Progenitor cell of endocrine pancreas (in vitro differentiated cells): ENCODE results near the gene ESYT2. TPM values are rescaled to one million over a fixed set of nuclear protein-coding genes. Genes with fewer than 3 reads are reported as not detected.

Source experiments
- DNase-seq: peaks from one replicate; pipeline ENCODE4 v3.0.0; 2021; ENCODE audit warnings: low spot score; ENCODE audit not compliant: unreplicated experiment
- H3K27ac Mint-ChIP-seq: 2 replicates; pipeline ENCODE4 v1.8.0; 2021; ENCODE audit warnings: mild to moderate bottlenecking, moderate library complexity, mixed read lengths
- H3K27me3 Mint-ChIP-seq: 2 replicates; pipeline ENCODE4 v1.8.0; 2021; ENCODE audit warnings: mixed read lengths
- H3K36me3 Mint-ChIP-seq: 2 replicates; pipeline ENCODE4 v1.8.0; 2022; ENCODE audit warnings: mixed read lengths; ENCODE audit not compliant: insufficient read depth
- H3K4me1 Mint-ChIP-seq: 2 replicates; pipeline ENCODE4 v1.8.0; 2021; ENCODE audit warnings: low read depth, mixed read lengths
- H3K4me3 Mint-ChIP-seq: 2 replicates; pipeline ENCODE4 v1.8.0; 2021; ENCODE audit warnings: low read depth, mild to moderate bottlenecking, moderate library complexity, mixed read lengths
- H3K9me3 Mint-ChIP-seq: 2 replicates; pipeline ENCODE4 v1.8.0; 2021; ENCODE audit warnings: low read depth, mixed read lengths
- CTCF ChIP-seq: fragments of 200-600 bp; sonication (generic); IDR thresholded peaks from one replicate; pipeline ENCODE4 v1.5.0; 2021; ENCODE audit warnings: antibody characterized with exemption, mild to moderate bottlenecking; ENCODE audit not compliant: unreplicated experiment
- total RNA-seq: library from RNA; stranded (reverse); gene quantifications from 2 replicates; pipeline ENCODE4 v1.2.1, GENCODE V29; 2021

The ESYT2 gene
- total RNA-seq, 1 donor from 2014 or later, result 29.4 TPM

GRCh38 chr7:158816271-158816670, 13.0 kb downstream of the ESYT2 start:
- no peak overlapping the region for H3K4me3 Mint-ChIP-seq
- H3K27me3 Mint-ChIP-seq, result no peaks in the 10 kb centered on the region
- H3K27ac Mint-ChIP-seq, result peak overlapping the region; percentile 71
- no peak for DNase-seq
- H3K9me3 Mint-ChIP-seq, result no peaks in the 10 kb centered on the region
- H3K4me1 Mint-ChIP-seq, result peaks cover 43% of the 10 kb centered on the region
- no peak for TF ChIP-seq CTCF
- H3K36me3 Mint-ChIP-seq, result no peaks in the 10 kb centered on the region

- no peak for TF ChIP-seq CTCF
- DNase-seq, result no peak
- Mint-ChIP-seq H3K27me3 (no peaks in the 10 kb centered on the region), H3K36me3 (no peaks in the 10 kb centered on the region), H3K9me3 (no peaks in the 10 kb centered on the region), H3K4me3 (no peak overlapping the region), H3K27ac (no peak overlapping the region), H3K4me1 (peaks cover 43% of the 10 kb centered on the region)
Measured at GRCh38 chr7:158815800-158816128, 13.5 kb downstream of the ESYT2 start.

- H3K4me3 Mint-ChIP-seq, result no peak overlapping the region
- peak overlapping the region; percentile 18 for H3K27ac Mint-ChIP-seq
- TF ChIP-seq CTCF, result no peak
- no peaks in the 10 kb centered on the region for H3K27me3 Mint-ChIP-seq
- no peak for DNase-seq
- peaks cover 43% of the 10 kb centered on the region for H3K4me1 Mint-ChIP-seq
- H3K36me3 Mint-ChIP-seq, result no peaks in the 10 kb centered on the region
- no peaks in the 10 kb centered on the region for H3K9me3 Mint-ChIP-seq
Measured at GRCh38 chr7:158815083-158815799, 14.1 kb downstream of the ESYT2 start.

GRCh38 chr7:158814637-158815036, 14.7 kb downstream of the ESYT2 start:
- H3K9me3 Mint-ChIP-seq, result no peaks in the 10 kb centered on the region
- no peak overlapping the region for H3K4me3 Mint-ChIP-seq
- no peak for DNase-seq
- no peaks in the 10 kb centered on the region for H3K27me3 Mint-ChIP-seq
- peaks cover 1% of the 10 kb centered on the region for H3K36me3 Mint-ChIP-seq
- TF ChIP-seq CTCF, result no peak
- peaks cover 42% of the 10 kb centered on the region for H3K4me1 Mint-ChIP-seq
- peak overlapping the region; percentile 18 for H3K27ac Mint-ChIP-seq

- H3K4me3 Mint-ChIP-seq, result no peak overlapping the region
- H3K27me3 Mint-ChIP-seq, result no peaks in the 10 kb centered on the region
- H3K9me3 Mint-ChIP-seq, result no peaks in the 10 kb centered on the region
- H3K4me1 Mint-ChIP-seq, result peaks cover 28% of the 10 kb centered on the region
- H3K36me3 Mint-ChIP-seq, result peaks cover 7% of the 10 kb centered on the region
- H3K27ac Mint-ChIP-seq, result no peak overlapping the region
- TF ChIP-seq CTCF, result no peak
- DNase-seq, result no peak
Measured at GRCh38 chr7:158812684-158813083, 16.6 kb downstream of the ESYT2 start.
